Calu3 (cell line): ENCODE measurements around the gene WFDC8. TPM values are rescaled to one million over a fixed set of nuclear protein-coding genes. Genes with fewer than 3 reads are reported as not detected.

Experiments used
- BruUV-seq: library from RNA; stranded (reverse); fragments of 400-500 nt; replicated peaks from 2 replicates; lab custom pipeline; 2021; lab: Mats Ljungman, UMichigan
- CTCF ChIA-PET: fragments of 300-600 bp; sonication (Branson Sonifier 250); formaldehyde crosslinking; loops from one replicate; lab custom pipeline; 2022; ENCODE audit warnings: antibody characterized with exemption; lab: Charles Lee
- DNase-seq: peaks from one replicate; pipeline ENCODE4 v3.0.0; 2022
- H3K27ac Mint-ChIP-seq: one replicate; pipeline ENCODE4 v1.8.0; 2022; ENCODE audit warnings: mixed read lengths; ENCODE audit not compliant: unreplicated experiment
- H3K27me3 Mint-ChIP-seq: one replicate; pipeline ENCODE4 v1.8.0; 2022; ENCODE audit warnings: mixed read lengths; ENCODE audit not compliant: unreplicated experiment
- H3K36me3 Mint-ChIP-seq: one replicate; pipeline ENCODE4 v1.8.0; 2022; ENCODE audit warnings: mild to moderate bottlenecking, moderate library complexity, mixed read lengths; ENCODE audit not compliant: insufficient read depth, unreplicated experiment
- H3K4me1 Mint-ChIP-seq: one replicate; pipeline ENCODE4 v1.8.0; 2022; ENCODE audit warnings: mild to moderate bottlenecking, low read depth, mixed read lengths; ENCODE audit not compliant: unreplicated experiment
- H3K4me3 Mint-ChIP-seq: one replicate; pipeline ENCODE4 v1.8.0; 2022; ENCODE audit warnings: mild to moderate bottlenecking, low read depth, moderate library complexity, mixed read lengths; ENCODE audit not compliant: unreplicated experiment
- H3K9me3 Mint-ChIP-seq: one replicate; pipeline ENCODE4 v1.8.0; 2022; ENCODE audit warnings: low read depth, mixed read lengths; ENCODE audit not compliant: unreplicated experiment
- intact Hi-C: fragments of 100-400 bp; cut with micrococcal nuclease; formaldehyde crosslinking; loops from one replicate; pipeline ENCODE4 v1.10.0; 2022; ENCODE audit not compliant: unreplicated experiment
- total RNA-seq: library from RNA; stranded (reverse); gene quantifications from 2 replicates; pipeline ENCODE4 v1.2.3, GENCODE V29; 2022
- TF ChIP-seq, protein P1 (sequence below): fragments of 200-600 bp; IDR thresholded peaks from one replicate; pipeline ENCODE4 v1.8.0; 2022; ENCODE audit warnings: antibody characterized with exemption; ENCODE audit not compliant: unreplicated experiment

WFDC8 gene
- total RNA-seq, 1 experiment from 2014 or later, result not detected

DNA sequence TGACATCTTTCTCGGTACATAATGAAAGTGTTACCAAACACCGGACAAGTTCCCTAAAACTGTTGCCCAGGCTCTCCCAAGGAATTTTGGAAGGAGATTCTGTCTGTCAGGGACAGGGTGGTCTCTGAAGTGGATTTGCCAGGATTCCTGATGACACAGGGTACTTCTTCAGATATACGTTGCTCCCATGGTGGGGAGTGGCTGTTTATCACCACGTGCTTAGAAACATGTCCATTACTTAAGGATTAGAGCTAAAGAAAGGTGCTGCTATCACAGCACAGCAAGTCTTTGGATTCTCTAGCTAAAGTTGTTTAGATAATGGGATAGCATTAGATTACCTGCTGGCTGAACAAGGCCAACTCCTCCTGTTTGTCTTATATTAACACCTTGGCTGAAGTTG lies 70.0 kb downstream of the WFDC8 start:
- Mint-ChIP-seq H3K9me3 (peaks cover 5% of the 10 kb centered on the region), H3K4me1 (peaks cover 46% of the 10 kb centered on the region)

DNA sequence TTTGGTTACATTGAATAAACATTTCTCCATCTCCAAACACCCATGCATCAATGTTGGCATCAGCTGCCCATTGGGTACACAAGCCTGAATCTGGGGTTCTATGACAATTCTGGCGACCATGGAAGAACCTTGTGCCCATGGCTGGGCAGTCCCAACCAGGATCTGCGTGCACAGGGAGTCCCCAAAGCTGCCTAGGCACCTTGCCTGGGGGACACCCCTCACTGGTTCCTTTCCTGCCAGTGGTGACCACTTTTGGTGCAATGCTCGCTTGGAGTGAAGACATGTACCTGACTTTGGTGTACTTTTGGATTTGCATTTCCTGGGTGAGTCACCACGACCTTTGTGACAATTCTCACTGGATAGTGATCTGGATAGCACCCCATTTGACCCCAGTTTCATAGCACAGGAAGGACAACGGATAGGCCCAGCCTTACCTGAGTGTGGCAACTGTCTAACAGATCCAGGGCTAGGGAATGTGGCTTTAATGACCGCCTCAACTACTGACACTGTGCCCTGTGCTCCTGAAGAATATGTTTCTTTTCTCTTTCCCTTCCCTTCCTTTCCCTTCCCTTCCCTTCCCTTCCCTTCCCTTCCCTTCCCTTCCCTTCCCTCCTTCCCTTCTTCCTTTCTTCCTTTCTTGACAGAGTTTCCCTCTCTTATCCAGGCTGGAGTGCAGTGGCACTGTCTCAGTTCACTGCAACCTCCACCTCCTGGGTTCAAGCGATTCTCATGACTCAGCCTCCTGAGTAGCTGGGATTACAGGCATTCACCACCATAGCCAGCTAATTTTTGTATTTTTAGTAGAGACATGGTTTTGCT lies 70.8 kb downstream of the WFDC8 start:
- peaks cover 5% of the 10 kb centered on the region for H3K9me3 Mint-ChIP-seq
- TF ChIP-seq, protein P1, sequence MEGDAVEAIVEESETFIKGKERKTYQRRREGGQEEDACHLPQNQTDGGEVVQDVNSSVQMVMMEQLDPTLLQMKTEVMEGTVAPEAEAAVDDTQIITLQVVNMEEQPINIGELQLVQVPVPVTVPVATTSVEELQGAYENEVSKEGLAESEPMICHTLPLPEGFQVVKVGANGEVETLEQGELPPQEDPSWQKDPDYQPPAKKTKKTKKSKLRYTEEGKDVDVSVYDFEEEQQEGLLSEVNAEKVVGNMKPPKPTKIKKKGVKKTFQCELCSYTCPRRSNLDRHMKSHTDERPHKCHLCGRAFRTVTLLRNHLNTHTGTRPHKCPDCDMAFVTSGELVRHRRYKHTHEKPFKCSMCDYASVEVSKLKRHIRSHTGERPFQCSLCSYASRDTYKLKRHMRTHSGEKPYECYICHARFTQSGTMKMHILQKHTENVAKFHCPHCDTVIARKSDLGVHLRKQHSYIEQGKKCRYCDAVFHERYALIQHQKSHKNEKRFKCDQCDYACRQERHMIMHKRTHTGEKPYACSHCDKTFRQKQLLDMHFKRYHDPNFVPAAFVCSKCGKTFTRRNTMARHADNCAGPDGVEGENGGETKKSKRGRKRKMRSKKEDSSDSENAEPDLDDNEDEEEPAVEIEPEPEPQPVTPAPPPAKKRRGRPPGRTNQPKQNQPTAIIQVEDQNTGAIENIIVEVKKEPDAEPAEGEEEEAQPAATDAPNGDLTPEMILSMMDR, result no peak
- H3K4me1 Mint-ChIP-seq, result peaks cover 46% of the 10 kb centered on the region
- intact Hi-C loops, result no loop called here
- H3K27ac Mint-ChIP-seq, result peak overlapping the region; percentile 25
- BruUV-seq, result no TSS peak
- H3K27me3 Mint-ChIP-seq, result no peaks in the 10 kb centered on the region
- CTCF ChIA-PET, result interaction anchor here (0.7 kb wide), 2 partner anchors 10 to 187 kb away, joined by 4 read pairs; no protein-coding TSS in a partner anchor
- peaks cover 4% of the 10 kb centered on the region for H3K36me3 Mint-ChIP-seq
- peak; percentile 65 for DNase-seq
- H3K4me3 Mint-ChIP-seq, result no peak overlapping the region

More for the DNA sequence above, 70.0 kb downstream of the WFDC8 start:
- Mint-ChIP-seq H3K27me3 (no peaks in the 10 kb centered on the region), H3K4me3 (no peak overlapping the region), H3K27ac (no peak overlapping the region), H3K36me3 (peaks cover 4% of the 10 kb centered on the region)
- no peak for DNase-seq
- no TSS peak for BruUV-seq
- CTCF ChIA-PET, result interaction anchor here (0.7 to 1.4 kb wide), 2 partner anchors 9 to 187 kb away, joined by 4 to 5 read pairs; no protein-coding TSS in a partner anchor
- TF ChIP-seq, protein P1, result no peak
- intact Hi-C loops, result no loop called here

DNA sequence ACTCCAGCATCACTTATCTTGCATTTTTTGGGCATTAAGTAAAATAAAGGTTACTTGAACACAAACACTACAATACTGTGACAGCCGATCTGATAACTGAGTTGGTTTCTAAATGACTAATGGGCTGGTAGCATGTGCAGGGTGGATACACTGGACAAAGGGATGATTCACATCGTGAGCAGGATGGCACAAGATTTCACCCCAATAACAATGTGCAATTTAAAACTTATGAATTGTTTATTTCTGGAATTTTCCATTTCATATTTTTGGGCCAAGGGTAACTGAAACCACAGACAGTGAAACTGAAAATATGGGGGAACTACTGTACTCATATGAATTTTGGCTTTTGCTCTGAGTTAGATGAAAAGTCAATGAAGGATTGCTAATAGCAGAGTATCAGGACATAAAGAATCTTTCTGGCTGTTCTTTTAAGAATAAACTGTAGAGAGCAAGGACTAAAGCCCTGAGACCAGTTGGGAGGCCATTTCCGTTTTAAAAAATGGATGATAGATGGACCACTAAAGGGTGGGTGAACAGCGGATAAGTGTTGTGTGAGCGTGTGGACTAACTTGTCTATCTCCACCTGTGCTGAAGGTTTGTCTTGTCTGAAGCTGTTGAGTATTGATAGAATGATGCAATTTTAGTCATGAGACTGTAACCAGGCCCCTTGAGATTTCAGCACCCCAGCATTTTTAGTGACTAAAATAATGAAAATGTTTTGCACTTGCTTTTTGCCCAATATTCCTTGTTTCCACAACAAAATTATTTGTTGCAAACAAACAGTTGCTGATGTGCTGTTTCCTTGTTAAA lies 71.9 kb downstream of the WFDC8 start:
- H3K27me3 Mint-ChIP-seq, result no peaks in the 10 kb centered on the region
- no peak overlapping the region for H3K4me3 Mint-ChIP-seq
- TF ChIP-seq, protein P1, result no peak
- H3K36me3 Mint-ChIP-seq, result peaks cover 4% of the 10 kb centered on the region
- H3K9me3 Mint-ChIP-seq, result peaks cover 5% of the 10 kb centered on the region
- peaks cover 46% of the 10 kb centered on the region for H3K4me1 Mint-ChIP-seq
- intact Hi-C loops, result no loop called here
- DNase-seq, result no peak
- TSS peak; percentile 72 for BruUV-seq
- CTCF ChIA-PET, result interaction anchor here (0.7 to 1.5 kb wide), 2 partner anchors 11 kb away, joined by 3 to 4 read pairs; no protein-coding TSS in a partner anchor
- peak overlapping the region; percentile 25 for H3K27ac Mint-ChIP-seq

DNA sequence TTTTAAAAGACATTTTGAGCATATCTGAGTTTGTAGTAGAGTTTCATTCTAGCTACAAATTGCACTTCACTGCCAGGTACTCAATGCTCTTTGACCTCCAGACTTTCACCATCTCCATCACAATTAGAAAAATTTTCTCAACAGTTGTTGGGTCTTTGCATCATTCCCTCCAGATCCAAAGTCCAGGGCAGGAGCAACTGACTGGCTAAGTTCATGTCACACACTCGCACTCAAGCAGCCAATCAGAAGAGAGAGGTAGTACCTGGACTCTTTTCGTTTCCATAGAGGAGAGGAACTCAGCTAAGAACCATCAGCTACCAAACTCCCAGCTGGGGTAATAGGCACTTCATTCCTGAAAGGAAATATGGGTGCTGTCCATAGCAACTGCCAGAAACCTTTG lies 72.7 kb downstream of the WFDC8 start:
- intact Hi-C loops, result no loop called here
- no peaks in the 10 kb centered on the region for H3K27me3 Mint-ChIP-seq
- CTCF ChIA-PET, result interaction anchor here (1.3 to 1.5 kb wide), 2 partner anchors 10 to 12 kb away, joined by 3 to 4 read pairs; no protein-coding TSS in a partner anchor

More for the DNA sequence above, 72.7 kb downstream of the WFDC8 start:
- TF ChIP-seq, protein P1, result no peak
- Mint-ChIP-seq H3K9me3 (peaks cover 3% of the 10 kb centered on the region), H3K36me3 (peaks cover 4% of the 10 kb centered on the region), H3K27ac (peak overlapping the region; percentile 37), H3K4me3 (no peak overlapping the region), H3K4me1 (peaks cover 51% of the 10 kb centered on the region)
- BruUV-seq, result no TSS peak
- DNase-seq, result no peak
